HG02981 (cell line): ENCODE measurements around the gene METTL8.
"Not testable (repeated sequence)": the region's sequence is repeated elsewhere in the genome, so short reads cannot be mapped to it uniquely, and the experiment has no call there.

Experiments
- ATAC-seq: cut with Tn5 transposase; IDR thresholded peaks from one replicate; pipeline ENCODE4 v1.9.1; 2021; ENCODE audit warnings: mild to moderate bottlenecking, moderate library complexity; ENCODE audit not compliant: unreplicated experiment

METTL8 gene

DNA sequence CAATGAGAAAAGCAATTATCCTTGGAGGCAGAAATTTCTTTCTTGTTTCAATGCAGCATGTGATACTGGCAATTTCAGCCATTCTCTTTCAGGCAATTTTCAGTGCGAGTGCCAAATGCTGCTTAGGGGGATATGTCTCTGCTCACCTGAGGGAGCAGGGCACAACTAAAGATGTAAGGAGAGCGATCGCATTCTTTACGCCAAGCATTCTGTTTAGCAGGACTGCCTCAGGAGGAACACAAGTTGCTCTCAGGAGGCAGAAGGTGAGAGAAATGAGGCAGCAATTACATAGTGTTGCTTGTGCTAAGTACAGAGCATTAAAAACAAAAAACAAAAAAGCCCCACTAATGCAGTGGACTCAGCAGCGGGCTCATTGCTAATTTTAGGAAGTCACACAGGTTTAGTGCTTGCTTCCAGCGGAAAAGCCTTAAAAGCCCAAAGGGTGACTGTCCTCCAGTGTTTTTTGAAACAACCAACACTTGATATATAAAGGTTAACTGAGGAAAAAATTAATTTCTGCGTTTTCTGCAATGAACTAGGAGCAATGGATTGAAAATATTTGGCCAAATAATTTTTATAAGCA, 116.9 kb downstream of the METTL8 start:
- no peak for ATAC-seq

DNA sequence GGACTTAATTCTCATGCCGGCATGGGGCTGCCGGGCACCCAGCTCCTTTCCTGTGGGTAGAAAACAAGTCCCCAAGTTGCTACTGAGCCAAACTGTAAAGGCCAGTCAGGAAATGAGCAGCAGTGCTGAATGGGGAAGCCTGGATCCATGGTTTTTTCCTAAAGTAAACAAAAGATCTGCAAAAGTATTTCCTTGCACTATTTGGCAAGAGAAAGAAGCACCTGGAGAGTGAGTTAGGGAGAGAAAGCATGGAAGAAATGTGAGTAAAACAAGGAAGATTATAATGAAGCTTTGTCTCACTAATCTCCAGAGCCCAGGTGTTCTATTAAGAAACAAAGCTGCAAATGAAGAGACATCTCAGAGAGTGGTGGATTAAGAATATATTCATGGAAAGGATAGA, 117.6 kb downstream of the METTL8 start:
- no peak for ATAC-seq

- ATAC-seq, result no peak
Observed at GRCh38 chr2:171315781-171316180, 118.0 kb downstream of the METTL8 start.

- ATAC-seq, result not testable (repeated sequence)
Observed at GRCh38 chr2:171312182-171312581, 121.6 kb downstream of the METTL8 start.

DNA sequence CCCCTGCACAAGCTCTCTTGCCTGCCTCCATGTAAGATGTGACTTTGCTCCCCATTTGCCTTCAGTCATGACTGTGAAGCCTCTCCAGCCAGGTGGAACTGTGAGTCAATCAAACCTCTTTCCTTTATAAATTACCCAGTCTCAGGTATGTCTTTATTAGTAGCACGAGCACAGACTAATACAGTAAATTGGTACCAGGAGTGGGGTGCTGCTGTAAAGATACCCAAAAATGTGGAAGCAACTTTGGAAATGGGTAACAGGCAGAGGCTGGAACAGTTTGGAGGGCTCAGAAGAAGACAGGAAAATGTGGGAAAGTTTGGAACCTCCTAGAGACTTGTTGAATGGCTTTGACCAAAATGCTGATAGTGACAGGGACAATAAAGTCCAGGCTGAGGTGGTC, 122.2 kb downstream of the METTL8 start:
- ATAC-seq, result not testable (repeated sequence)

DNA sequence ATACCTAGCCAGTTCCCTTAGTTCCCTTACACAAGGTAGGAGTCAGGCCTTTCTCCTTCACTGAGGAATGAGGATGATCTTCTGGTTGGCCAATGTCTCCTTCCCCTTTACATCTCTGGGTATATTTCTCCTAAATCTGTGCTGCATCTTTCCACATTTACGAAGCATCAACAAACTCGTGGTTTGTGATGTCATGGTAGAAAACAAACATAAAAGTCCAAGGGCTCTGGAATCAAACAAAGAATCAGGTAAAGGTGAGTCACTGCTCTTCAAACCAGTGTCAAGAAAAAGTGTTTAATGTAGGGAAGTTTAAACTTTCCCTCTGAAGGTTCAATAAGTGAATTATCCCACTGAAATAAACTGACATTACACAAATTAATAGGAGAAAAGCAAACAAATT, 122.9 kb downstream of the METTL8 start:
- ATAC-seq, result no peak

DNA sequence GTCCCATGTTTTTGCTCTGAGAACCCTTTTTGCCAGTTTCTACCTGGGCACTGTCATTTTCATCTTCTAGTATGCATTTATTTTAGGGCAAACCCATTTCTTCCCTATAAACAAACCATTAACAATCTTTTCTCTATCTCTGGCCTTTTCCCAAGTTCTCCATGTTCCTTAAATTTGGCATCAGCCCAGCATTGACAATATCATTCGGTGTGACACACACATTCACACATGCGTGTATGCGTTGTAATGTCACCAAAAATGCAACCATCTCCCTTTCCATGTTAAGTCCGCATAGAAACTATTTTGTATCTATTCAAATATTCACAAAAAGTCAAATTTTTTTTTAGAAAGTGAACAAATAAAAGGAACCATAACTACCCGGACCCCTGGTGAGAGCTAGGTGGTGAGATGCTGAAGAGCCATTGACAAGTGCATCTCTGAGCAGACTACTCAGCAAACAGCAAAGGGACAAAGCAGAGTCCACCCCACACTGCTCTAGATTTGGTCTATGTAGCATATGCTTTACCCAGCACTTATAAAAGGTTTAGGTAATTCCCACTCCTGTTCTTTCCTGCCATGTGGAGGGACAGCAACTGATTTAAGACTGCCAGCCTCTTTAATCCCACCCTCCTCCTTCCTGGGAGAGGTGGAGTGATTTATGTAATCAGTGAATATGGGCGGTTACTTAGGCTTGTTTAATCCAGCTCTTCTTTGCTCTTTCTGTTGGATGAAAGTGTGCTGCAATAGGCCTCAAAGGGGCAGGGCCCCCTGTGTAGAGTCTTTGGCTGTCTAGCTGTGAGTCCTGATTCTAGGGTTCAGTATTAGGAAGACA, 124.1 kb downstream of the METTL8 start:
- ATAC-seq, result no peak

DNA sequence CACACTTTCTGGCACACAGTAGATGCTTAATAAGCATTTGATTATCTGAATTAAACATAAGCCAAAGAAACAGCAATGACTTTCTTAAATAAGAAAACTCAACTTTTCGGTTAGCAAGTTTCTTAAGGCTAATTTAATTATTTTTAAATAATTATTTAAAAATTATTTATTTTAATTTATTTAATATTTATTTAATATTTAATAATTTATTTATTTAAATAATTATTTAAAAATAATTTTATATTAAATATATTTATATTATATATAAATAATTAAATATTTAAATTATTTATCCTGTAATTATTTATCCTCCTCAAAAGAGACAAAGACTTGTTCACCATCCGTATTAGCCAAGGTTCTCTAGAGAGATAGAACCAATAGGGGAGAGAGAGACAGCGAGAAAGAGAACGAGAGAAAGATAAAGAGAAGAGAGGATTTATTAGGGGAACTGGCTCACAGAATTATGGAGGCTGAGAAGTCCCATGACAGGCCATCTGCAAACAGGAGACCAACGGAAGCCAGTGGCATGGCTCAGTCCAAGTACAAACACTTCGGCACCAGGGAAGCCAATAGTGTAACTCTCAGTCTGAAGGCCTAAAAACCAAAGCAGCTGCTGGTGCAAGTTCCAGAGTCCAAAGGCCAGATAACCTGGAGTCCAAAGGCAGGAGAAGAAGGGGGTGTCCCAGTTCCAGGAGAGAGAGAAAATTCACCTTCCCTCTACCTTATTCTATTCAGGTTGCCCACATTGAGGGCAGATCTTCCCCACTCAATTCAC, 125.3 kb downstream of the METTL8 start:
- no peak for ATAC-seq

GRCh38 chr2:171307560-171307959, 126.2 kb downstream of the METTL8 start:
- peak; percentile 92 for ATAC-seq

- ATAC-seq, result no peak
Observed at GRCh38 chr2:171297956-171298355, 135.8 kb downstream of the METTL8 start.

DNA sequence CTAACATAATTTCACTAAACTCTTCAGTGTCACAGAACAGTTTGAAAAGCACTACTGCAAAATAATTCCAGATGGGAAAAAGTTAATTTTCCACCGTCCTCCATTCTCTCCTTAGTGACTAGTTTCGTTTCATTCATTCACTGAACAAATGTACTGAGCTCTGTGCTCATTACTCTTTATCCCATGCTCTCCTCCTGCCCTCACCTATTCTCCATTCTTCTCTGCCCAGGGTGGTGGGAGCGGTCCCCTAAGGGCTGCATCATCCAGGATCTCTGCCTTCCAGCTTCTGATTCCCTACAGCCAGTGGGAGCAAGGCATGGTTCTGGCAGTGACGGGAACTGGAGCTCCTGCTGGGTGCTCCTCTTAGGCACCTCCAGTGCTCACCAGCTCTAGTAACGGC, 139.2 kb downstream of the METTL8 start:
- ATAC-seq, result no peak

DNA sequence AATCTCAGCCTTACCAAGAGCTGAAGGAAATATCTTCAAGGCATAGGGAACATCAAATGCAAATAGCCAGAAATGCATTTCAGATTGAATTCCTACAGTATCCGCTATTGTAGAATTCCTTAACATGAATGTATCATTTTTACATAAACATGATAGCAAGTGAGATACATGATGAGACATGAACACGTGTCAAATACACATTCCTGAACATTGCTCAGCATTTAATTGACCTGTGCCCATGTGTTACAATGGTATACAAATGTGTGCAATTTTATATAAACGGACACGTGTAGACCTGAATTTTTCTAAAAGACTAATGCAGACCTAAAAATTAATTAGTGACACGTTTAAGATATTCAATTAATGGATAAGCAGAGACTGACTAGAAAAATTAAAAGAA, 140.1 kb downstream of the METTL8 start:
- ATAC-seq, result no peak

GRCh38 chr2:171289991-171290390, 143.8 kb downstream of the METTL8 start:
- no peak for ATAC-seq

GRCh38 chr2:171289316-171289715, 144.5 kb downstream of the METTL8 start:
- no peak for ATAC-seq

GRCh38 chr2:171287611-171288010, 146.2 kb downstream of the METTL8 start:
- no peak for ATAC-seq

- no peak for ATAC-seq
Observed at GRCh38 chr2:171287036-171287571, 146.7 kb downstream of the METTL8 start.

- no peak for ATAC-seq
Observed at GRCh38 chr2:171281110-171281509, 152.7 kb downstream of the METTL8 start.

- ATAC-seq, result no peak
Observed at GRCh38 chr2:171279983-171280790, 153.6 kb downstream of the METTL8 start.

GRCh38 chr2:171274757-171275156, 159.0 kb downstream of the METTL8 start:
- no peak for ATAC-seq

DNA sequence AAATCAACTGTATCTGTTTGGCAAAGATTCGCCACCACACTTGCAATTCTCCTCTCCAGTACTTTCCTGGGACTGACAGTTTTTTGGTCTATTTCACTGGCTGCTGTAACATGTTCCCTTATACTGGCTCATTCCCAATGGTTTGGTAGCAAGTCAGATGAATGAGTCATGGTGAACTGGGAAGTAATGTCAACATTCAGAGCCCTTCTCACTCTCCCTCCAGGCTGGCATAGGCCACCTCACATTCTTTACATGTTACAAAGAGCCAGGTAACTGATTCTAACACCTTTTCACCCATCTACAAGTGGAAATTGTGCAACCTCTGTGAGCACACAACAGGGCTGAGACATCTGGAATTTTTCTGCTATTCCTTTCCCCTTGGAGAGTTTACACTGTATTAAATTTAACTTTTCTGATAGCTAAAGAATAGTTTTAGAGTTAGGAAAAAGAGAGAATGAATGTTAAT, 161.8 kb downstream of the METTL8 start:
- no peak for ATAC-seq

DNA sequence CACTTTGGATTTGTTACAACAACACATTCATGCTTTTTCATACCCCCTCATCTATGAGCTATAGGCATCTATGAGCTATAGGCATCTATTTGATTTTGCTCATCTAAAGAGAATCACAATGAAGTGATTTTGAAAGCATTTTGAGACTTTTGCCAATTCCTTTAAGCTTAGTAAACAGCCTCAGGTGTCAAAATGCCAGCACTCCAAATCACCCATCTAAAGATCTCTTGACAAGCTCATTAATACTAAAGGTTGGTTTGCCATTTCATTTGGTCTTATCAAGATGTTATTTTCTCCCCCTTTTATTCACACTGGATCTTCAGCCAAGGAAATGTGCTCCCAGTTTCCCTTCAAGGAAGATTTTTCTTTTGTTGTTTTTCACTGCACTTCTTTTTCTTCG, 162.4 kb downstream of the METTL8 start:
- ATAC-seq, result no peak
